HPDE6-E6E7 (cell line): Measurements from ENCODE around the gene NHLRC4.
A peak's percentile ranks its signal among the peaks of the same experiment; 100 is the strongest.

ENCODE experiments used
- DNase-seq: peaks from one replicate; pipeline ENCODE4 v3.0.0; 2011; ENCODE audit warnings: missing footprints; ENCODE audit errors: extremely low spot score

Gene NHLRC4

DNA sequence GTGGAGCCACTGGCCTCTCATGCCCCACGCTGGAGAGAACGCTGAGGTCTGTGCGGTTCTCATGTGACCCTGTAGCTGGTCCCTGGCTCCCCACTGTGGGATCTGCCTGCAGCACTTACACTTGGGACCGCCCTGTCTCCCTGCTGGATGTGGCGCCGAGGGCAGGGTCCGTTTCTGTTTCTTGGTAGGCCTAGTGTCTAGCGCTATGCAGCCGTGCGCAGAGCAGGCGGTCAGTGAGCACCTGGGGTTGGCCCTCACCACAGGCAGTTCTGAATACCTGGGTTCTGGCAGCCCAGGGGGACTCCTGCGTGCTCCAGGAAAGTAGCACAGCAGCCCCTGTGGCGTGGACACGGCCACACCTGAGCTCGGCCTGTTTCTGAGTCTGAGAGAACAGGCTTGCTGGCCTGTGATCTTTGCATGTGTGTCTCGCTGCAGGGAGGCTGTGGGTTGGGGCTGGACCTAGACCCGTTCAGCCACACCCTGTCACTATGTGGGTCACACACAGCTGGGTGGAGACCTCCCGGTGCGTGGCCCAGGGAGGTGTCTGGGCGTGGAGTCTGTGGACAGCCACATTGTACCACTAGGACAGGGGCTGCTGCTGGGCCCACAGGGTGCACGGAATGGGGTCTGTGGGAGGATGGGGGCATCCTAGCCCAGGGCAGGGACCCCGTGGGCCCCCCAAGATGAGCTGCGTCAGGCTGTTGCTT, 36.5 kb upstream of the NHLRC4 start:
- DNase-seq, result no peak

DNA sequence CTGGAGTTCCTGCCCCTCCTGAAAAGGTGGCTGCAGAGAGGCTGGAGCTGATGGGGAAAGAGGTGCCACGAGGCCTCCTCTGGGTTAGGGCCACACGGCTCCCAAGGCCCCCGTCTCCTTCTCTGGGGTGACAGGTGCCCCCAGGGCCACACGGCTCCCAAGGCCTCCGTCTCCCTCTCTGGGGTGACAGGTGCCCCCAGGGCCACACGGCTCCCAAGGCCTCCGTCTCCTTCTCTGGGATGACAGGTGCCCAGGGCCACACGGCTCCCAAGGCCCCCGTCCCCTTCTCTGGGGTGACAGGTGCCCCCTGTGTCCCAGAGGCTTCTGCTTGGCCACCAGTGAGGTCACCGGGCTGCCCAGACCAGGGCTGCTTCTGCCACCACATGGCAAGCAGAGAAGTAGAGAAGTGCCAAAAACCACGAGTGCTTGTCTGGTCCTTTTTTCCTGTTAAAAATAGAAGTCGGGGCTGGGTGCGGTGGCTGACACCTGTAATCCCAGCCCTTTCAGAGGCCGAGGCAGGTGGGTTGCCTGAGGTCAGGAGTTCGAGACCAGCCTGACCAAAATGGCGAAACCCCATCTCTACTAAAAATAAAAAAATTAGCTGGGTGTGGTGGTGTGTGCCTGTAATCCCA, 35.2 kb upstream of the NHLRC4 start:
- DNase-seq, result no peak

DNA sequence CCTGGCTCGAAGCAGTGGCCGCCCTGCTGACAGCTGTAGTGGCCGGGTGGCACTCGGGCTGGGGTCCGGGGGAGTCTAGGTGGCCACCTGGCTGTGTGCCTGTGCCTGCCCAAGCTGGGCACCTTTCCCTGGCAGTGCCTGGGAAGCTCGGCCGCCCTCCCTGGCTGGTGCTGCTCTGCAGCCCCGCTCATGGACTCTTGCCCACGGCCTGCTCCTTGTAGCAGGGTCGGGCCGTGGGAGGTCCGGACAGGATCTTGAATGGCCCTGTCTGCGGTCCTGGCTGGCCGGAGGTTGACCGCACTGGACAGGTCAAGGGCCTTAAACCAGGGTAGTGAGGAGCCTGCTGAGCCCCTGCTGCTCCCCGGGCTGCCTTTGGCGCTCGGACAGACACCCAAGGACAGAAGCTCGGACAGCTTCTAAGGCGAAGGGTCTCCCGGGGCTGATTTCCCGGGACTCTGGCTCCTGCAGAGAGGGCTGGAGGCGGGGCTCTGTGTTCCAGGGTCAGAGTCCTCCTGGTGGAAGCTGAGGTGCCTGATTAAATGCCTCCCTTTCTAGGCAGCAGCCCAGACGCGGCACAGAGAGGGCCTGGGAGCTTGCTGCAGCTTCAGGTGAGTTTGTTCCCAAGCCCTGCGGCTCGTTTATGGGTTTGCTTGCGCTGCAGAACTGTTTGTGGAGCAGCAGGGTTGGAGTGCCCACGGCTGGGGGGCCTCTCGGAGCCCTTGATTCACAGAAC, 33.2 kb upstream of the NHLRC4 start:
- no peak for DNase-seq

DNA sequence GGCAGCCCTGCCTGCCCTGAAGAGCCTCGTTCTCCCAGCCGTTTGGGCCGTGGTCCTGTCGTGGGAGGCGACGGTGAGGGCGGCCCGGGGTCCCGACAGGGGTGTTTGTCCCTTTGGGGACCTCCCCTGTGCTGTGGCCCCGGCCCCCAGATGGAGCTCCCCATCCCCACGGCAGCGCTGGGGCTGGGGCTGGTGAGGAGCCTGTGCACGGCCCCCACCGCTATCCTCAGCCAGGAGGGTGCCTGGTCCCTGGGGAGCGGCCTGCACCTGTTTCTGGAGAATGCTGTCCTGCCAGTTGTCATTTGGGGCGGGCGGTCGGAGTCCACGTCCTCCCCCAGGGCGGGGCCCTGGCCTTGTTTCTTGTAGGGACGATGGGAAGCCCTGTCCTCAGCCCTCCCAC, 32.7 kb upstream of the NHLRC4 start:
- no peak for DNase-seq

DNA sequence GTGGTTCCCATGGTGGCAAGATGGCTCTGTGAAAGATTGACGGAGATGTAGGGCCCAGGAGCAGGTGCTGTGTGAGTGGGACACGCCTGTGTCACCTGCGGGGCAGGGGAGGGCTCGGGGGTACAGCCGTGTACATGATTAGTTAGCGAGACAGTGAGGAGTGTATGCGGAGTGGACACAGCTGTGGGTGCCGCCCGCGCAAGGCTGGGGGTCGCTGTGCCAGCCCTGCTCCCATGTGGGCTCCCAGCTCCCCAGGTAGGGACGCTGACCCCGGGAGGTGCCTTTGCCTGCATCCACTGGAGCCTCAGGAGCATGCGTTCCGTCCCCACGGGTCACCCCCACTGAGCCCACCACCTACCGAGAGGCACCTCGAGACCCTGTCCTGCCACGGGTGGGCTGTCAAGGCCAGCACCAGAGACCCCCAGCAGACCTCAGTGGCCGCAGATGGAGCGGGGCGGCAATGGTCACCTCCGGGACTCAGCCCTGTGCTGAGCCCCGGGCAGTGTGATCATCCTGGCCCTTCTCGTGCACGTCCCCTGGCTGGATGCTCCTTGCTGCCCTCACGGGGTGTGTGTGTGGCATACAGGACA, 31.9 kb upstream of the NHLRC4 start:
- DNase-seq, result no peak

DNA sequence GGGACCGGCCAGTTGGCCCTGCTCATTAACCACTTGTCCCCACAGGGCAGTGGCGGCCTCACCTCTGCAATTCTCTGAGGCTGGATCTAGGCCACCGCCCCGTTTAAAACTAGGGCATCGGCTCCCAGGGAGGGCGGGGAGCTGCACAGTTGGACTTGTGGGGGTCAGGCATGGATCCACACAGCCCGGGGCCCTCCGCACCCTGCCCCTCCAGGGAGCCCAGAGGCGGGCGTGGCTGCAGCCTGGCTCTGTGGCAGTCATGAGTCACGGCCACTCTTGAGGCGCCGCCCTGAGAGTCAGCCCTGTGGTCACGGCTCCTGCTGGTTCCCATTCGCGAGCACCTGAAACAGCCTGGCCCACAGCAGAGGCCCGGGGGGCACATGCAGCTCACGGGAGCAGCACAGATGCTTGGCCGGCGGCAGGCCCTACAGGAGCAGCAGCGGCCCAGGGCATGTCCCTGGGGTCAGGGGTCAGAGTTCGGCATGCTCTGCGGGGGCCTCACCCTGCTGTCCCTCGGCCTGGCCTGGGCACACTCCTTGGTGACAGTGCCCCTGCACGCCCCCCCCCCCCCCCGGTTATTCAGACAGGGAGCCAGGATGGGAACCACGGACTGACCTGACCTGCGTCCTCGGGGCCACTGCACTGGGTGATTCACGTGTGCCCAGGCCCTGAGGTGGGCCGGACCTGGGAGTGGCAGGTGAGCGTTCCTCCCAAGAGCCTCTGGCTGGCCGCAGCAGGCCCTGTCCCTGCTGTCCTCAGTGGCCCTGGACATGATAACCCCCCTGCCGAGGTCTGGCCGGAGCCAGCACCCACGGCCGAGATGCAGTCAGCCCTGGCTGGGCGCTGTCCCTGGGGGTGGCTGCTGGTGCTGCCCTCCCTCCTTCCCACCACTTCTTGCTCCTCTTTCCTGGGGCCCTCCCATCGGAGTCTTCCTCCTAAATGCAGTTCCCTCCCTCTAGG, 31.1 kb upstream of the NHLRC4 start:
- DNase-seq, result peak; percentile 92

DNA sequence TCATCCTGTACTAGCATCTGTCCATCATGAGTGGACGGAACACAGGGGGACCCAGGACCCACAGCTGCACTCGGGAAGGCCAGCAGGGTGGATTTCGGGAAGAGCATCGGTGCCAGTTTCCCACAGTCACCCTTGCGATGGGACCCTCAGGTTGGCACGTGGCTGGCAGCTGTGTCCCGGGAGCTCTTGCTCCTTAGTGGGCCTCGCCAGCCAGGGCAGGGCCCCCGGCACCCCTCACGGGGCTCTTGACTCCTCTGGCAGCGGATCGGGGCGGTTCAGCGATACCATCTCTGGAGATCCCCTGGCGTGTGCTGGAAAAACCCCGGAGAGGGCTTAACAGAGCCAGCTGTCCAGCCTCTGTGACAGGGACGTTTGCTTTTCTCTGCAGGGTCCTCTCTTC, 30.1 kb upstream of the NHLRC4 start:
- no peak for DNase-seq

DNA sequence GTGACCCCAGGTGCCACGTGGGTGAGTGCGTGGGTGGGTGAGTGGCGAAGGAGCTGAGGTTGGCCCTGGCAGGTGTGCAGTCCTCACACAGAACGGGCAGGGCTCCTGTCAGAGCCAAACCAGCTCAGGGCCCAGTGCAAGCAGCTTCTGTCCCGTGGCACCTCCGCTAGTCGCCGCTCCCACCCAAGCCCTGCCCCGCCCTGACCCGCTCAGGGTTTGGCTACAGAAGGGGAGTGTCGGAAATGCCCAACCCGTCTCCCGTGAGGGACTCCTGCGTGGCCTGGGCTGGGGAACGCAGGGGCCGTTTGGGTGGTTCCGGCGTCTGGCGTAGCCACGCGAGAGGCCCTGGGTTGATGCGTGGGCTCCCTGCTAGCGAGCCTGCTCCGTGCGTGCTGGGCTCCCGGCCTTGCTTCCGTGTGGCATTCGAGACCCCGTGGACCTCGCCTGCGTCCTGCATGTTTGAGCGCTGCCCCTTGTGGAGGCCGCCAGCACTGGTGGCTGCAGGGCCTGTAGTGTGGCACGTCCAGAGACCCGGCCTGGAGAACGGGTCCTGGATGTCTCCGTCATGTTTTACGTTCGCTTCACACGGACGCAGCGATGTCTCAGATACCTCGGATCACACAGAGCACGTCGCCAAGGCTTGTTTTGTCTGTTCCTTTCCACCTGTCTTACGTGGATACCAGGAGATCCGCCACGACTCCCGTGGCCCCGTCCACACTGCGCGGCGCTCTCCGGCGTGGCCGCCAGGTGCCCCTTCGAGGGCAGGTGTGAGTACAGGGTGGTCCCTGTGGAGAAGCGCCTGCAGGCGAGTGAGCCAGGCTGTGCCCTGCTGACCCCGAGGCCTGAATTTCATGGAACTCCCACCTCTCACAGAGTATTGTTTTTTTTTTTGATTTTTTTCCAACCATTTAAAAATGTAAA, 29.1 kb upstream of the NHLRC4 start:
- DNase-seq, result no peak

DNA sequence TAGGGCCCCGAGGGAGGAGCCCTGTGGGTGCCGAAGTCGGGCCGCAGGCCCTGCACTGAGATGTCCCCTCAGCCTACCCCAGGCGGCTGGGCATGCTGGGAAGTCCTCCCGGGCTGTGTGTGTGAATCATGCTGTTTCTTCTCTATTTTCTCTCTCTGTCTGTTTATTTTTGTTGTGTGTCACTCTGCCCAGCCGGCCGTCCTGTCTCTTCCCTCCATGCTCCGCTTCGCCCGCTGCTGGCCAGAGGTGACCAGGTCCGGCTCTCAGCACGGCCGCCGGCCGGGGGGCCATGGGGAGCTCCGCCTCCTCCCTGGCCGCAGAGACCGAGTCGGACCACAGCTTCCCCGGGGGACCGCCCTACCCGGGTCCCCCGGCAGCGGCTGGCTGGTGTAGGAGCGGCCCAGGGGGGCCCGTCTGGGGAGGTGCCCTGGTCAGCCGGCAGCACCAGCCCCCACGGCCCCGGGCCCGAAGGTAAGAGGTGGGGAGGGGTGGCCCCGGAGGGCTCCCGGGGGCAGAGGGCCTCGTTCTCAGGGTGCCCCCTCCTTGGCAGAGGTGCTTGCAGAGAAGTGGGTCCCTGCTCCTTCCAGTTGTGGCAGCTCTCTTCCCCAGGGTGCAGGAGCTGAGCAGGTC, 26.8 kb upstream of the NHLRC4 start:
- no peak for DNase-seq

DNA sequence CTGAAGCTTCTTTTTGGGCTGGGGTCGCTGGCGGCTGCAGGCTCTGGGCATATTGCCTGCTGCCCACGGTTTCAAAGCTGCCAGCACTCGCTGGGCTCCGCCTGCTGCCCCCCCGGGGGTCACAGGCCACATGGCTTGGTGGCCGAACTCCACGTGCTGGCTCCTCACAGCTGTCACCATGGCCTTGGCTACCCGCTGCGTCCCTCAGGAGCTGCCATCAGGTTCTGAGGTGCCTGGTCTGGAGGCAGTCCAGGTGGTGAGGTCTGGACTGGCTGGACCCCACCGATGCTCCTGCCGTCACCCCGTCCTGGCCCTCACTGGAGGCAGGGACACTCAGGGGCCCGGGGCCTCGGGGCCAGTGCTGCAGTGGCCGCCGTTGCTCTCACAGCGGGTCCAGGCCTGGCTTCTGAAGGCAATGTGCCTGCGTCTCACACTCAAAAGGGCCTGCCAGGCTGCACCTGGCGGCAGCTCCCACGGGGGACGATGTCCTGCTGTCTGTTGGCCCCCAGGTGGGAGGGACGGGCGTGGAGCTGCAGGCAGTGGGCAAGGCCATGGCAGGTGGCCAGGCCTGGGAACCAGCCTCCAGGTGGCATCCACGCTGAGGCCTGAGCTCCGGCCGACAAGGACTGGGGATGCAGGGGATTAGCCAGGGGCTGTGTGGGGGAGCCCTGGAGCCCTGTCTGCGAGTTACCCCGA, 26.0 kb upstream of the NHLRC4 start:
- no peak for DNase-seq

DNA sequence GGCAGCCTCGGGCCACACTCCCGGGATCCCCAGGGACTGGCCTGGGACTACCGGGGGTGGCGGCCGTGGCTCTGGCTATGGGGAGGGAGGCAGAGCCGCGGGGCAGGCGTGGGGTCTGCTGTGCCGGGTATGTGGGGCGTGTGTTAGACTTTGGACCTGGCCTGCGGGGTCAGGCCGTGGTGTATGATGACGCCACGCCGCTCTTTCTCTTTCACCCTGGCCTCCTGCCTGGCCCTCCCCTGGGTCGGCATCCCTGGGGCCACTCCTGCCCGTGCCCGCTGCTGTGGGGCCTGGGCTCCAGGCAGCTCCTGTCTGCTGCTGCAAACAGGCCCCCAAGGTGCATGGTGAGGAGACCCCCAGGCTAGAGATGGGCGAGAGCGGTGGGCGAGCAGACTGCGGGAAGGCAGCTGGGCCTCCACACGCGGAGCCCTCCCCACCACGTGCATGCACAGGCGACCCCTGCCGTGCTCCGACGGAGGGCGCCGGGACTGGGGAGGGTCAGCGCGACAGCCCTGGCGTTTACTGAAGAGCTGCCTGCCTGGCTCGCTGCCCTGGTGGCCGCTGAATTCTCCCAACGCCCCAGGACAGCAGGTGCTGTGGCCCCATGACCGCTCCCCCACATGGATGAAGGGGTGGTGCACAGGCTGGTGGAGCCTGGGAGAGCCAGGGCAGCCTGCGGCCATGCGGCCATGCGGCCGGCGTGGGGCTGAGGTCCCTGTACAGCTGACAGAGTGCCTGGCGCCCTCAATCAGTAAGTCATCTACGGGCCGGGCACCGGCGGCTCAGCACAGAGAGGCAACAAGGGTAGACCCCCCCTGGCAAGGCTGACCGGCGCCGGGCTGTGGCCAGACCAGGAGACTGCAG, 23.3 kb upstream of the NHLRC4 start:
- DNase-seq, result no peak

DNA sequence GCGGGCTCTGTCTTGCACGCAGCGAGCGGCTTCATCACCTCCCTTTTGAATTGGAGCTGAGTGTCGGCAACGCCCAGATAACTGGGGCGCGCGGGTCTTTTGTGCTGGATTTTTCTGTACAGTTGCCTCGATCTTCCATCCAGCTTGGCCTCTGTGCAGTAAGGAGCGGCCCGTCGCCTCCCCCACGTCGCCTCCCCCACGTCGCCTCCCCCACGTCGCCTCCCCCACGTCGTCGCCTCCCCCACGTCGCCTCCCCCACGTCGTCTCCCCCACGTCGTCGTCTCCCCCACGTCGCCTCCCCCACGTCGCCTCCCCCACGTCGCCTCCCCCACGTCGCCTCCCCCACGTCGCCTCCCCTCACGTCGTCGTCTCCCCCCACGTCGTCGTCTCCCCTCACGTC, 22.3 kb upstream of the NHLRC4 start:
- DNase-seq, result no peak

DNA sequence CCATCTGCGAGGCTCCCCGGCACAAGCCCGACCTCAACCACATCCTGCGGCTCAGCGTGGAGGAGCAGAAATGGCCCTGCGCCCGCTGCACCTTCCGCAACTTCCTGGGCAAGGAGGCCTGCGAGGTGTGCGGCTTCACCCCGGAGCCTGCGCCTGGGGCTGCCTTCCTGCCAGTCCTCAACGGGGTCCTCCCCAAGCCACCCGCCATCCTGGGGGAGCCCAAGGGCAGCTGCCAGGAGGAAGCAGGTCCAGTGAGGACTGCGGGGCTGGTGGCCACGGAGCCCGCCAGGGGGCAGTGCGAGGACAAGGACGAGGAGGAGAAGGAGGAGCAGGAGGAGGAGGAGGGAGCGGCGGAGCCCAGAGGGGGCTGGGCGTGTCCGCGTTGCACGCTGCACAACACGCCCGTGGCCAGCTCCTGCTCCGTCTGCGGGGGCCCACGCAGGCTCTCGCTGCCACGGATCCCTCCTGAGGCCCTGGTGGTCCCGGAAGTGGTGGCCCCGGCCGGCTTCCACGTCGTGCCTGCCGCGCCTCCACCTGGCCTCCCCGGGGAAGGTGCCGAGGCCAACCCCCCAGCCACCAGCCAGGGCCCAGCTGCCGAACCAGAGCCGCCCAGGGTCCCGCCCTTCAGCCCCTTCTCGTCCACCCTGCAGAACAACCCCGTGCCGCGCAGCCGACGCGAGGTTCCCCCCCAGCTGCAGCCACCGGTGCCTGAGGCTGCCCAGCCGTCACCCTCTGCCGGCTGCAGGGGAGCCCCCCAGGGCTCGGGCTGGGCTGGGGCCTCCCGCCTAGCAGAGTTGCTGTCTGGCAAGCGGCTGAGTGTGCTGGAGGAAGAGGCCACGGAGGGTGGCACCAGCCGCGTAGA, 19.7 kb upstream of the NHLRC4 start:
- DNase-seq, result no peak

DNA sequence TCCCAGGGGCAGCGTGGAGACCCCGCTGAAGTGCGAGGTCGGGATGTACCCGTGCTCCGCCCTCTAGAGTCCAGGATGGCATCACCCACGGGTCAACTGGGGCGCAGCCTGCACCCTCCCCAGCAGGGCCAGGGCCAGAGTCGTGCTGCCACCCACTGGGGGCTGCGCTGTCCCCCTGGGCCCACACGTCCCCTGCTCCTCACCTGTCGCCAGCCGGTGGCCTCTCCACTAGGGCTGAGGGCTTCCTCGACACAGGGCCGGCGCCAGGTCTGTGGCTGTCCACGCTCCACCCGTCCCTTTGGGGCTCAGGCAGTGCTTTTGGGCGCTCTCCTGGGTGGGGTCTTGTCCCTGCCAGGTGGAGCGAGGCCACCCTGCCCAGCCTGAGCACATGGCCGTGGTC, 18.2 kb upstream of the NHLRC4 start:
- no peak for DNase-seq

DNA sequence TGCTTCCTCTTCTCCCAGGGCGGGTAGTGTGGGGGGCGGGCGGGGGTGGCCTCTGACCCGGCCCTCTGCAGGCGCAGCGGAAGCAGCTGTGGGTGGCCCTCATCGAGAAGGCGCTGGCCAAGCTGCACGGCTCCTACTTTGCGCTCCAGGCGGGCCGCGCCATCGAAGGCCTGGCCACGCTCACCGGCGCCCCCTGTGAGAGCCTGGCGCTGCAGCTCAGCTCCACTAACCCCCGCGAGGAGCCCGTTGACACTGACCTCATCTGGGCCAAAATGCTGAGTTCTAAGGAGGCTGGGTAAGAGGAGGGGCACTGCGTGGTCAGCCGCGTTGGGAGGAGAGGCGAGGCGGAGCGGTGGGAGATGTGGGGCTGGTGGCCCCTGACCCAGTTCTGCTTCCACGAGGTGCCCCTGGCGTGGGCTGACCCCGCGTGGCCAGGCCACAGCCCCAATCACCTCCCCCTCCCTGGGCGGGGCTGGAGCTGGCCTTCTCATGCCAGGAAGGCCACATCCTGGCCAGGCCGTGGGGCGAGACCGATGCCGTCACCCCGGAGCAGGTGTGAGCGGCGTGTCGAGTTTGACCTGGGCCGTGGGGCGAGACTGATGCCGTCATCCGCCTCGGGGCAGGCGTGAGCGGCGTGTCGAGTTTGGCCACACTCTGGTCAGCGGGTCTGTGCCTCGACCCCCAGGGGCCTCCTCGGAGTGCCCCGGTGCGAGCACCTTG, 17.1 kb upstream of the NHLRC4 start:
- DNase-seq, result no peak

DNA sequence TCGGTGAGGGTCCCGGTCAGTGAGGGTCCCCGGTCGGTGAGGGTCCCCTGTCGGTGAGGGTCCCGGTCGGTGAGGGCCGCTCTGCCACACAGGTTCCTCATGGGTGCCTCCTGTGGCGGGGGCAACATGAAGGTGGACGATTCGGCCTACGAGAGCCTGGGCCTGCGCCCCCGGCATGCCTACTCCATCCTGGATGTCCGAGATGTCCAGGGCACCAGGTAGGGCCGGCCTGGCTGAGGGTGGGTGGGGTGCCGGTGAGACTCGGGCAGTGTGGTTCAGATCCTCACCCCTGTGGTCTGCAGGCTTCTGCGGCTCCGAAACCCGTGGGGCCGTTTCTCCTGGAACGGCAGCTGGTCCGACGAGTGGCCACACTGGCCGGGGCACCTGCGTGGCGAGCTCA, 15.6 kb upstream of the NHLRC4 start:
- no peak for DNase-seq

DNA sequence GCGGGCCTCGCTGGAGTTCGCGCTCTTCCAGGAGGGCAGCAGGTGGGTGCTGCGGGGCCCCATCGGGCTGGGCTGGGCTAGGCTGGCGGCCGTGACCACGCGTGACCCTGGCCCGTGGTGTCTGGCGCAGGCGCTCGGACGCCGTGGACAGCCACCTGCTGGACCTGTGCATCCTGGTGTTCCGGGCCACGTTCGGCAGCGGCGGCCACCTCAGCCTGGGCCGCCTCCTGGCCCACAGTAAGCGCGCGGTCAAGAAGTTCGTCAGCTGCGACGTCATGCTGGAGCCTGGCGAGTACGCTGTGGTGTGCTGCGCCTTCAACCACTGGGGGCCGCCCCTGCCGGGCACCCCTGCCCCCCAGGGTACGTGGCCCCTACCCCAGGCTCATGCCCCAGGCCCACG, 14.6 kb upstream of the NHLRC4 start:
- DNase-seq, result no peak
